HepG2 (cell line): ENCODE results near the gene HNRNPAB.

Source experiments
- CEBPB ChIP-seq: IDR thresholded peaks from 2 replicates; pipeline ENCODE4 v1.6.1; 2011; ENCODE audit warnings: low read depth, low read length, improper control_type of control experiment, borderline replicate concordance
- CHD2 ChIP-seq: IDR thresholded peaks from 2 replicates; pipeline ENCODE4 v1.6.1; 2011; ENCODE audit warnings: low read depth, low read length, improper control_type of control experiment
- EZH2 ChIP-seq: conservative IDR thresholded peaks from 2 replicates; pipeline ENCODE4 v1.6.1; 2012; ENCODE audit warnings: mild to moderate bottlenecking, low read depth, low read length, moderate library complexity
- HNRNPLL ChIP-seq: fragments of 200-400 bp; formaldehyde crosslinking; IDR thresholded peaks from 2 replicates; pipeline ENCODE4 v1.6.1; 2017; ENCODE audit warnings: mild to moderate bottlenecking, low read depth, low read length; ENCODE audit not compliant: poor library complexity, severe bottlenecking
- MXI1 ChIP-seq: IDR thresholded peaks from 3 replicates; pipeline ENCODE4 v1.6.1; 2012; ENCODE audit warnings: low read depth, low read length, inconsistent platforms, borderline replicate concordance
- MYNN ChIP-seq: sonication (generic); formaldehyde crosslinking; IDR thresholded peaks from 2 replicates; pipeline ENCODE4 v1.4.0; 2020; ENCODE audit warnings: mild to moderate bottlenecking, low read depth, missing genetic modification reagents
- PRPF4 ChIP-seq: fragments of 200-400 bp; formaldehyde crosslinking; IDR thresholded peaks from 2 replicates; pipeline ENCODE4 v1.6.1; 2016; ENCODE audit warnings: low read length, low read depth; ENCODE audit not compliant: poor library complexity, severe bottlenecking
- PTBP1 ChIP-seq: fragments of 200-400 bp; formaldehyde crosslinking; IDR thresholded peaks from 2 replicates; pipeline ENCODE4 v1.6.1; 2018; ENCODE audit warnings: low read length, low read depth; ENCODE audit not compliant: poor library complexity, severe bottlenecking
- SMARCC2 ChIP-seq: fragments of 450-650 bp; IDR thresholded peaks from 2 replicates; pipeline ENCODE4 v1.6.1; 2017; ENCODE audit warnings: antibody characterized with exemption, mild to moderate bottlenecking
- TEAD2 ChIP-seq: sonication (generic); formaldehyde crosslinking; IDR thresholded peaks from 2 replicates; pipeline ENCODE4 v1.9.0; 2021; ENCODE audit warnings: missing genetic modification reagents
- ZNF317 ChIP-seq: sonication (generic); formaldehyde crosslinking; IDR thresholded peaks from 2 replicates; pipeline ENCODE4 v1.5.0; 2020; ENCODE audit warnings: mild to moderate bottlenecking, missing genetic modification reagents
- ZNF775 ChIP-seq: sonication (generic); formaldehyde crosslinking; IDR thresholded peaks from 2 replicates; pipeline ENCODE4 v1.4.0; 2020; ENCODE audit warnings: missing genetic modification reagents, mild to moderate bottlenecking, moderate library complexity, borderline replicate concordance
- TF ChIP-seq, protein P1 (sequence below): sonication (generic); formaldehyde crosslinking; IDR thresholded peaks from 2 replicates; pipeline ENCODE4 v1.5.0; 2020; ENCODE audit warnings: mild to moderate bottlenecking, missing genetic modification reagents
- TF ChIP-seq, protein P2 (sequence below): sonication (generic); formaldehyde crosslinking; IDR thresholded peaks from 2 replicates; pipeline ENCODE4 v1.4.0; 2020; ENCODE audit warnings: missing genetic modification reagents

DNA sequence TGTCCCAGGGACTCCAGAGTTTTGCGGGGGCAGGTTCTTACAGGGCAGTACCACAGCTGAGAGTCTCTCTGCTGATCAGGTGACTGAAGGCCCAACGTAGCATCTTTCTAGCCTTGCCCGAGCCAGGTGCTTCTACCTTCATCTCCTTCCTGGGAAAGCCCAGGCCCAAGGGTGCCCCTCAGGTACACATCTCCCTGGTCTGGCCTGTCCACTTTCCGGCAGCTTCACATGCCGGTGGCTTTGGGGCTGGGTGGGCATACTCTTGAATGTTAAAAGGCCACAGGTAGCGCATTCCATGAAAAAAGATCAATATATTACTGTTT lies 33.9 kb downstream of the HNRNPAB start:
- TF ChIP-seq TEAD2 (CRISPR knock-in tag) (no peak), MXI1 (no peak), PRPF4 (no peak), PTBP1 (no peak), HNRNPLL (no peak), MYNN (CRISPR knock-in tag) (no peak), ZNF775 (CRISPR knock-in tag) (no peak), CHD2 (no peak), ZNF317 (CRISPR knock-in tag) (no peak), SMARCC2 (no peak), CEBPB (no peak), EZH2 (no peak)
- TF ChIP-seq, protein P1, sequence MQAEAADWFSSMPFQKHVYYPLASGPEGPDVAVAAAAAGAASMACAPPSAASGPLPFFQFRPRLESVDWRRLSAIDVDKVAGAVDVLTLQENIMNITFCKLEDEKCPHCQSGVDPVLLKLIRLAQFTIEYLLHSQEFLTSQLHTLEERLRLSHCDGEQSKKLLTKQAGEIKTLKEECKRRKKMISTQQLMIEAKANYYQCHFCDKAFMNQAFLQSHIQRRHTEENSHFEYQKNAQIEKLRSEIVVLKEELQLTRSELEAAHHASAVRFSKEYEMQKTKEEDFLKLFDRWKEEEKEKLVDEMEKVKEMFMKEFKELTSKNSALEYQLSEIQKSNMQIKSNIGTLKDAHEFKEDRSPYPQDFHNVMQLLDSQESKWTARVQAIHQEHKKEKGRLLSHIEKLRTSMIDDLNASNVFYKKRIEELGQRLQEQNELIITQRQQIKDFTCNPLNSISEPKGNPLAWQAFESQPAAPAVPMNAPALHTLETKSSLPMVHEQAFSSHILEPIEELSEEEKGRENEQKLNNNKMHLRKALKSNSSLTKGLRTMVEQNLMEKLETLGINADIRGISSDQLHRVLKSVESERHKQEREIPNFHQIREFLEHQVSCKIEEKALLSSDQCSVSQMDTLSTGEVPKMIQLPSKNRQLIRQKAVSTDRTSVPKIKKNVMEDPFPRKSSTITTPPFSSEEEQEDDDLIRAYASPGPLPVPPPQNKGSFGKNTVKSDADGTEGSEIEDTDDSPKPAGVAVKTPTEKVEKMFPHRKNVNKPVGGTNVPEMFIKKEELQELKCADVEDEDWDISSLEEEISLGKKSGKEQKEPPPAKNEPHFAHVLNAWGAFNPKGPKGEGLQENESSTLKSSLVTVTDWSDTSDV (CRISPR knock-in tag) = no peak
- TF ChIP-seq, protein P2, sequence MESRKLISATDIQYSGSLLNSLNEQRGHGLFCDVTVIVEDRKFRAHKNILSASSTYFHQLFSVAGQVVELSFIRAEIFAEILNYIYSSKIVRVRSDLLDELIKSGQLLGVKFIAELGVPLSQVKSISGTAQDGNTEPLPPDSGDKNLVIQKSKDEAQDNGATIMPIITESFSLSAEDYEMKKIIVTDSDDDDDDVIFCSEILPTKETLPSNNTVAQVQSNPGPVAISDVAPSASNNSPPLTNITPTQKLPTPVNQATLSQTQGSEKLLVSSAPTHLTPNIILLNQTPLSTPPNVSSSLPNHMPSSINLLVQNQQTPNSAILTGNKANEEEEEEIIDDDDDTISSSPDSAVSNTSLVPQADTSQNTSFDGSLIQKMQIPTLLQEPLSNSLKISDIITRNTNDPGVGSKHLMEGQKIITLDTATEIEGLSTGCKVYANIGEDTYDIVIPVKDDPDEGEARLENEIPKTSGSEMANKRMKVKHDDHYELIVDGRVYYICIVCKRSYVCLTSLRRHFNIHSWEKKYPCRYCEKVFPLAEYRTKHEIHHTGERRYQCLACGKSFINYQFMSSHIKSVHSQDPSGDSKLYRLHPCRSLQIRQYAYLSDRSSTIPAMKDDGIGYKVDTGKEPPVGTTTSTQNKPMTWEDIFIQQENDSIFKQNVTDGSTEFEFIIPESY (CRISPR knock-in tag) = no peak
